Dermis blood vessel endothelial cell (primary cell): Measurements from ENCODE around the gene GRM4. TPM values are rescaled to one million over a fixed set of nuclear protein-coding genes. Genes with fewer than 3 reads are reported as not detected.

Source experiments
- DNase-seq: peaks from one replicate; pipeline ENCODE4 v3.0.0; 2010
- total RNA-seq: library from RNA; depleted of rRNA; stranded (reverse); fragments of >200 nt; gene quantifications from 2 replicates; pipeline ENCODE4 v1.2.3, GENCODE V29; 2014

GRM4 gene
- total RNA-seq, 1 donor from 2014 or later, result not detected

DNA sequence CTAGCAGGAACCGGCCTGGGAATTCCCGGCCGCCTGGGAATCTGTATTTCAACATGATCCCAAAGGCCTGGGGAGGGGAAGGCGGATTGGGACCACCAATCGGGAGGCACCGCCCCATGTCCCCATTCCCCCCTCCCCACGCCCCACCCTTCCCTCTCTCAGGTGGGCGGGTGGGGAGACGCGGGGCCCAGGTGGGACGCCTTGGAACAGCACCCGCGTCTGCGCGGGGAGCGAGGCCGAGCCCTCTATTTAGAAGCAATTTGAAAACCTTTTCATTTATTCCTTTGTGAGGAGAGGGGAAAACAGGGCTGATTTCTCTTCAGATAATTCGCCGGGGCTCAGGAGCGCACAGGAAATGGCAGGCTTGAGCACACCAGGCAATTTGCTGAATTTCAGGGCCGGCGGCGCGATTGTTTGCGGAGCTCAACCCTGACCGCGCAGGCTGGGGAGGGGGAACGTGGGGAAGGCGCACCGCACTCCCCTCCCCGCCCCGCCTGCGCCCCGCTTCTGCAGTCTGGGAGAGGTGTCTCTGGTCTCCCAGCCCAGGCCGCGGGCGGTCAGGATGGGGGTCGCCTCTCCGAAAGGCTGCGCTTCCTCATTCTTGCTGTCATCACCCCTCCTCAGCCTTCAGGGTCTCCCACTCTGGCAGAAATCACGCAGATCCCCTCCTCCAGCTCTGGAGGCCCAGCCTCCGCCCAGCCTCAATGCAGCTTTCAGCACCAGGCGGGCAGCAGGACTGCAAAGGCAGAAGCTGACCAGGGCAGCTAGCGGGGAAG, 170.0 kb downstream of the GRM4 start:
- no peak for DNase-seq

DNA sequence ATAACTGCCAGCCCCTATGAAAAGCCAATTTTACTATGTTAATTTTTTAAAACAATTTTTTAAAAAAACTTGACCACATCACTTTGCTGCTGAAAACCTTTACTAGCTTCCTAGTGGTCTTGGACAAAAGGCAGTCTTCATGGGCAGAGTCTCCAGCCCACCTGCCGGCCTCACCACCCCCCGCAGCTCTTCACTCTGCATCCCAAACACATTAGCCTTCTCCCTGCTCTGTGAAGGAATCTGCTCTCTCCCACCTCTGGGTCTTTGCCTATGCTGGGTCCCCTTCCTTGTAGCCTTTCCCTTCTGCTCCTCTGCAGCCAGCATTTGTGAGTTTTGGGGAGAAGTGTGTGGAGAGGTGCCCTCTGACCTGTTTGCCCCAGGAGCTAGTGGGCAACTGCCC, 171.4 kb downstream of the GRM4 start:
- DNase-seq, result no peak

DNA sequence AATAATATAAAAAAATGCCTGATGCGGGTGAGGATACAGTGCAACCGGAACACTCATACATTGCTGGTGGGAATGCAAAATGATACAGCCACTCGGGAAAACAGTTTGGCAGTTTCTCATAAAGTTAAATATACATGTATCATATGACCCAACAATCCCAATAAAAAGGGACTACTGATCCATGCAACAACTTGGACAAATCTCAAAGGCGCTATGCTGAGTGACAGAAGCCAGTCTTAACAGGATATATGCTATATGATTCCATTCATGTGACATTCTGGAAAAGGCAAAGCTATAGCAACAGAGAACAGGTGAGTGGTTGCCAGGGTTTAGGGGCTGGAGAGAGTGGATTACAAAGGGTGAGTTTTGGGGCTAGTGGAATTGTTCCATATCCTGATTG, 171.9 kb downstream of the GRM4 start:
- DNase-seq, result no peak

DNA sequence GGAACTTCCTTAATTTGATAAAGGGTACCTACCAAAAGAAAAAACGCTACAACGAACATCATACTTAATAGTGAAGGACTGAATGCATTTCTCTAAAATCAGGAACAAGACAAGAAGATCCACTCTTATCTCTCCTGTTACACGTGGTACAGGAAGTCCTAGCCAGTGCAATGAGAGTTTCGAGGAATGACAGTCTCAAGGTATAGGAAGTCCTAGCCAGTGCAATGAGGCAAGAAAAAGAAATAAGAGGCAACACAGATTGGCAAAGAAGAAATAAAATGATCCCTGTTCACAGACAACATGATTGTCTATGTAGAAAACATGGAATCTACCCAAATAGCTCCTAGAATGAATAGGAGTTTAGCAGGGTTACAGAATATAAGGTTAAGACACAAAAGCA, 174.3 kb downstream of the GRM4 start:
- DNase-seq, result no peak

Other genes with a start within 250 kb of the GRM4 start
- 46.5 and 229 TPM in 2 replicates for gene HMGA1, start 90.8 kb upstream of the GRM4 start, total RNA-seq
- 16.4 and 24.3 TPM in 2 replicates for gene SMIM29, start 102.9 kb upstream of the GRM4 start, total RNA-seq
- gene NUDT3, start 246.6 kb upstream of the GRM4 start, total RNA-seq, result 24.3 and 33.9 TPM in 2 replicates